HEK293 (cell line): ENCODE results near the gene SLC30A7.

Source experiments
- CTCF ChIA-PET: fragments of 350-600 bp; formaldehyde crosslinking; extraction: SDS; loops from one replicate; lab custom pipeline; 2021; ENCODE audit warnings: antibody characterized with exemption; lab: Yijun Ruan, JAX
- POLR2A ChIA-PET: fragments of 300-600 bp; formaldehyde crosslinking; extraction: SDS; loops from one replicate; lab custom pipeline; 2020; ENCODE audit warnings: antibody characterized with exemption, inconsistent platforms; lab: Yijun Ruan, JAX
- H3K27ac ChIP-seq: fragments of 200-500 bp; sonication (Bioruptor generic); 2 replicates; pipeline ENCODE4 v1.5.1; 2014; ENCODE audit warnings: low read depth, low read length, control low read depth, inconsistent platforms; ENCODE audit errors: extremely low read depth
- H3K36me3 ChIP-seq, 2 experiments: fragments of 200-500 bp in 1 of 2; sonication (Bioruptor generic) in 1 of 2; 1 replicate in 1 of 2; 2 replicates in 1 of 2; pipeline ENCODE4 v1.5.1; 2014 to 2017; ENCODE audit warnings: inconsistent platforms in 2 of 2, low read length in 2 of 2; ENCODE audit not compliant: control insufficient read depth in 2 of 2, insufficient read depth in 1 of 2
- H3K4me1 ChIP-seq: fragments of 200-500 bp; sonication (Bioruptor generic); 2 replicates; pipeline ENCODE4 v1.5.1; 2014; ENCODE audit warnings: mild to moderate bottlenecking, low read length, inconsistent platforms; ENCODE audit not compliant: control insufficient read depth, insufficient read depth
- H3K4me3 ChIP-seq: 2 replicates; pipeline ENCODE4 v1.5.1; 2011; ENCODE audit warnings: low read depth, mild to moderate bottlenecking, control low read depth, low read length, moderate library complexity
- H3K9me3 ChIP-seq: fragments of 200-500 bp; sonication (Bioruptor generic); 2 replicates; pipeline ENCODE4 v1.5.1; 2014; ENCODE audit warnings: low read depth, low read length, inconsistent platforms; ENCODE audit not compliant: control insufficient read depth, insufficient read depth
- GLIS1 ChIP-seq: fragments of 450-650 bp; formaldehyde crosslinking; IDR thresholded peaks from 2 replicates; pipeline ENCODE4 v1.5.1; 2016; ENCODE audit warnings: missing biosample characterization, missing genetic modification characterization
- GLIS2 ChIP-seq: fragments of 450-650 bp; formaldehyde crosslinking; IDR thresholded peaks from 2 replicates; pipeline ENCODE4 v1.5.1; 2016; ENCODE audit warnings: missing biosample characterization, missing genetic modification characterization
- KLF7 ChIP-seq: fragments of 450-650 bp; formaldehyde crosslinking; IDR thresholded peaks from 2 replicates; pipeline ENCODE4 v1.5.1; 2016; ENCODE audit warnings: missing biosample characterization, missing genetic modification characterization, borderline replicate concordance
- MEIS1 ChIP-seq: sonication (generic); formaldehyde crosslinking; IDR thresholded peaks from 2 replicates; pipeline ENCODE4 v1.8.1; 2022; ENCODE audit warnings: missing genetic modification reagents, mild to moderate bottlenecking, borderline replicate concordance
- MZF1 ChIP-seq: fragments of 450-650 bp; formaldehyde crosslinking; IDR thresholded peaks from 2 replicates; pipeline ENCODE4 v1.5.1; 2017; ENCODE audit warnings: missing biosample characterization, missing genetic modification characterization, borderline replicate concordance
- PRDM4 ChIP-seq: fragments of 450-650 bp; formaldehyde crosslinking; IDR thresholded peaks from 2 replicates; pipeline ENCODE4 v1.5.1; 2017; ENCODE audit warnings: missing biosample characterization, missing genetic modification characterization
- RBAK ChIP-seq: fragments of 450-650 bp; formaldehyde crosslinking; IDR thresholded peaks from 2 replicates; pipeline ENCODE4 v1.5.1; 2016; ENCODE audit warnings: missing biosample characterization, missing genetic modification characterization
- SETDB1 ChIP-seq: IDR thresholded peaks from one replicate; pipeline ENCODE4 v1.6.1; 2017; ENCODE audit warnings: mild to moderate bottlenecking, low read length, moderate library complexity, mixed read lengths; ENCODE audit not compliant: insufficient read length
- SP2 ChIP-seq: fragments of 450-650 bp; formaldehyde crosslinking; IDR thresholded peaks from 2 replicates; pipeline ENCODE4 v1.5.1; 2016; ENCODE audit warnings: missing biosample characterization, missing genetic modification characterization
- ZBTB1 ChIP-seq: fragments of 450-650 bp; formaldehyde crosslinking; IDR thresholded peaks from 2 replicates; pipeline ENCODE4 v1.5.1; 2016; ENCODE audit warnings: missing biosample characterization, missing genetic modification characterization
- ZBTB17 ChIP-seq: fragments of 450-650 bp; formaldehyde crosslinking; IDR thresholded peaks from 2 replicates; pipeline ENCODE4 v1.5.1; 2016; ENCODE audit warnings: missing biosample characterization, missing genetic modification characterization
- ZNF223 ChIP-seq: fragments of 450-650 bp; formaldehyde crosslinking; IDR thresholded peaks from 2 replicates; pipeline ENCODE4 v1.5.1; 2016; ENCODE audit warnings: missing biosample characterization, missing genetic modification characterization
- ZNF274 ChIP-seq, 2 experiments: fragments of 200-500 bp in 1 of 2; fragments of 450-650 bp in 1 of 2; sonication (Bioruptor generic) in 1 of 2; formaldehyde crosslinking in 1 of 2; IDR thresholded peaks; 2 replicates each; pipeline versions ENCODE4 v1.5.1 to v1.6.1; 2014 to 2016; ENCODE audit warnings: borderline replicate concordance in 1 of 2, inconsistent platforms in 1 of 2, low read length in 1 of 2, missing biosample characterization in 1 of 2, missing genetic modification characterization in 1 of 2
- ZNF391 ChIP-seq: fragments of 450-650 bp; formaldehyde crosslinking; IDR thresholded peaks from 2 replicates; pipeline ENCODE4 v1.5.1; 2016; ENCODE audit warnings: low read depth, missing biosample characterization, missing genetic modification characterization, borderline replicate concordance
- ZNF416 ChIP-seq: fragments of 450-650 bp; formaldehyde crosslinking; IDR thresholded peaks from 2 replicates; pipeline ENCODE4 v1.5.1; 2016; ENCODE audit warnings: missing biosample characterization, missing genetic modification characterization
- ZNF423 ChIP-seq: fragments of 450-650 bp; formaldehyde crosslinking; IDR thresholded peaks from 2 replicates; pipeline ENCODE4 v1.5.1; 2016; ENCODE audit warnings: missing biosample characterization, missing genetic modification characterization
- ZNF426 ChIP-seq: fragments of 450-650 bp; formaldehyde crosslinking; IDR thresholded peaks from 2 replicates; pipeline ENCODE4 v1.5.1; 2017; ENCODE audit warnings: missing biosample characterization, missing genetic modification characterization, mild to moderate bottlenecking, inconsistent platforms, moderate library complexity
- ZNF529 ChIP-seq: fragments of 450-650 bp; formaldehyde crosslinking; IDR thresholded peaks from 2 replicates; pipeline ENCODE4 v1.5.1; 2017; ENCODE audit warnings: missing genetic modification characterization, missing biosample characterization; ENCODE audit not compliant: insufficient replicate concordance
- ZNF560 ChIP-seq: fragments of 450-650 bp; formaldehyde crosslinking; IDR thresholded peaks from 2 replicates; pipeline ENCODE4 v1.5.1; 2017; ENCODE audit warnings: missing biosample characterization, missing genetic modification characterization, borderline replicate concordance
- ZNF596 ChIP-seq: fragments of 450-650 bp; IDR thresholded peaks from 2 replicates; pipeline ENCODE4 v1.5.0; 2018; ENCODE audit warnings: missing biosample characterization, mild to moderate bottlenecking, missing genetic modification characterization, moderate library complexity
- ZNF677 ChIP-seq: fragments of 450-650 bp; IDR thresholded peaks from 2 replicates; pipeline ENCODE4 v1.5.0; 2018; ENCODE audit warnings: missing biosample characterization, mild to moderate bottlenecking, missing genetic modification characterization, moderate library complexity
- ZNF768 ChIP-seq: fragments of 450-650 bp; formaldehyde crosslinking; IDR thresholded peaks from 2 replicates; pipeline ENCODE4 v1.5.1; 2018; ENCODE audit warnings: missing biosample characterization, mild to moderate bottlenecking, missing genetic modification characterization
- ZNF843 ChIP-seq: fragments of 450-650 bp; formaldehyde crosslinking; IDR thresholded peaks from 2 replicates; pipeline ENCODE4 v1.5.1; 2016; ENCODE audit warnings: missing biosample characterization, missing genetic modification characterization

SLC30A7 gene

GRCh38 chr1:100941098-100941527 lies 45.2 kb downstream of the SLC30A7 start:
- ChIA-PET CTCF (interaction anchor here (1.2 kb wide), 1 partner anchor 347 kb away, joined by 4 read pairs; no protein-coding TSS in a partner anchor), POLR2A (no interaction called here)

GRCh38 chr1:100941580-100942216 lies 45.8 kb downstream of the SLC30A7 start:
- peaks cover 0 to 34% of the 10 kb centered on the region in 2 experiments; a peak in 1 of 3 replicates for H3K36me3 ChIP-seq
- POLR2A ChIA-PET: no interaction called here
- no peak overlapping the region for H3K27ac ChIP-seq
- no peaks in the 10 kb centered on the region for H3K4me1 ChIP-seq
- CTCF ChIA-PET: no interaction called here
- no peak for TF ChIP-seq ZBTB1 (tag by site-specific recombination)
- TF ChIP-seq, all 188 proteins: peak for 0
- Histone ChIP-seq H3K9me3 (no peaks in the 10 kb centered on the region), H3K4me3 (no peak overlapping the region)

More at GRCh38 chr1:100941098-100941527, 45.2 kb downstream of the SLC30A7 start:
- peaks cover under 1 to 34% of the 10 kb centered on the region in 2 experiments; a peak in 1 of 3 replicates for H3K36me3 ChIP-seq
- TF ChIP-seq ZNF560 (no peak), GLIS1 (no peak), SP2 (tag by site-specific recombination) (no peak), GLIS2 (tag by site-specific recombination) (no peak), KLF7 (tag by site-specific recombination) (no peak), ZNF423 (tag by site-specific recombination) (no peak), ZNF596 (tag by site-specific recombination) (no peak), SETDB1 (no peak), MZF1 (tag by site-specific recombination) (no peak), ZNF843 (no peak), ZNF223 (tag by site-specific recombination) (no peak), ZNF768 (no peak), PRDM4 (tag by site-specific recombination) (no peak), ZNF274 (IDR thresholded peaks at IDR 0.05; ENCODE audit: low read length) (no peak), ZNF274 (tag by site-specific recombination; IDR thresholded peaks at IDR 0.05; ENCODE audit: borderline replicate concordance) (no peak), RBAK (tag by site-specific recombination) (no peak), ZBTB17 (tag by site-specific recombination) (no peak)
- no peaks in the 10 kb centered on the region for H3K4me1 ChIP-seq
- no peak overlapping the region for H3K27ac ChIP-seq
- no peak overlapping the region for H3K4me3 ChIP-seq
- no peaks in the 10 kb centered on the region for H3K9me3 ChIP-seq

GRCh38 chr1:100942304-100943046 lies 46.6 kb downstream of the SLC30A7 start:
- Histone ChIP-seq H3K4me3 (no peak overlapping the region), H3K27ac (no peak overlapping the region), H3K9me3 (no peaks in the 10 kb centered on the region), H3K4me1 (no peaks in the 10 kb centered on the region), H3K36me3 (peaks cover 0 to 34% of the 10 kb centered on the region in 2 experiments; a peak in 1 of 3 replicates)
- POLR2A ChIA-PET: no interaction called here
- CTCF ChIA-PET: no interaction called here
- TF ChIP-seq ZNF416 (tag by site-specific recombination) (no peak), MEIS1 (CRISPR knock-in tag) (no peak), ZNF426 (no peak), ZNF391 (no peak), ZNF677 (tag by site-specific recombination) (no peak), ZNF529 (tag by site-specific recombination) (no peak), ZNF223 (tag by site-specific recombination) (no peak)
